ENCODE measurements around the gene PTPRU.

PTPRU gene

DNA sequence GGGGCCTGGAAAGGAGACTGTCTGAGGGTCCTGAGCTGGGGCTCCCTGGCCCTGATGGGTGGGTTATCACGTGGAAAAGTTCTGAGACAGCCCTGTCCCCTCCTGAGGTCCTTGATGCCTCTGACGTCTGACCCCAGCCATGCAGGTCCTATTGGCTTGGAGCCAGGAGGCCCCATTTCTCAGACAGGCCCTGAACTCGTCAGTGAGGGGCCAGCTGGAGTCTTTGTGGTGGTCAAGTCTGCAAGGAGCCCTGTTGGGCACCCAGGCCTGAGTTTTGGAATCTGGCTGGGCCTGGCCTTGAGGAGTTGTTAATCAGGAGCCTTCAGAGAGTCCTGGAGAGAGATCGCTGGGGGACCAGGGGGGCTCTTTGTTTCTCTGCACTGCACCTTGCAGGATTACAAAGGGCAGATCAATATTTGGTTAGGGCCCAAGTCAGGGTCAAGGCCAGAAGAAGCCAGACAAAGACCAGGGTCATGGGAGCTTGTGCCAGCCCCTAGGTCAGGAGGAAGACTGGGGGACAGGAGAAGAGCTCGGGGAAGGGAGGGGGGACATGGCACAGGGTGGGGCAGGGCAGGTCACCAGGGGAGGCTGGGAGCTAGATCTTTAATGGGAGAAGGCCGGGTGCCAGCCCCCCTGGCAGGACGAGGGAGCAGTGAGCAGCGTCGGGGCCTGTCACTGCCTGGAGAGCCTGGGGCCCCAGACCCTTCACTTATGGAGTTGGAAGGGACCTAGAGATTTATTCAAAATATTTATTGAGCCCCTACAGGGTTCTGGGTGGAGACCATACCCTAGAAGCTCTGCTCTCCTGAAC is 83.2 kb downstream of the PTPRU start:
- H3K27ac ChIP-seq (ENCODE audit: extremely low read depth, low read depth, low read length), result no peak overlapping the region
- CTCF ChIA-PET, result interaction anchor here (0.7 to 4.9 kb wide), 2 partner anchors 13 to 212 kb away, joined by 3 to 20 read pairs; no protein-coding TSS in a partner anchor
- peaks cover 0 to 75% of the 10 kb centered on the region in 2 experiments; a peak in 2 of 3 replicates for H3K36me3 ChIP-seq (ENCODE audit: control insufficient read depth in 2 of 2, insufficient read depth in 1 of 2, low read length in 2 of 2)
- no peaks in the 10 kb centered on the region for H3K9me3 ChIP-seq (ENCODE audit: control insufficient read depth, insufficient read depth, low read depth, low read length)
- no peak for TF ChIP-seq KLF16 (tag by site-specific recombination; IDR thresholded peaks at IDR 0.05)
- TF ChIP-seq ZNF639 (tag by site-specific recombination; IDR thresholded peaks at IDR 0.05), result no peak
- no peak for TF ChIP-seq MZF1 (tag by site-specific recombination; IDR thresholded peaks at IDR 0.05; ENCODE audit: borderline replicate concordance)
- TF ChIP-seq ZNF830 (tag by site-specific recombination; IDR thresholded peaks at IDR 0.05; ENCODE audit: low read depth), result no peak
- no peak for TF ChIP-seq ZNF16 (tag by site-specific recombination; IDR thresholded peaks at IDR 0.05; ENCODE audit: low read depth)
- no peak for TF ChIP-seq ZFP3 (tag by site-specific recombination; IDR thresholded peaks at IDR 0.05; ENCODE audit: low read depth)
- TF ChIP-seq ZNF580 (tag by site-specific recombination; IDR thresholded peaks at IDR 0.05), result no peak
- TF ChIP-seq IKZF3 (tag by site-specific recombination; IDR thresholded peaks at IDR 0.05), result no peak
- no peak for TF ChIP-seq ZNF211 (tag by site-specific recombination; IDR thresholded peaks at IDR 0.05; ENCODE audit: low read depth)
- TF ChIP-seq ZNF239 (tag by site-specific recombination; IDR thresholded peaks at IDR 0.05), result no peak
- TF ChIP-seq ZNF169 (tag by site-specific recombination; IDR thresholded peaks at IDR 0.05), result no peak
- TF ChIP-seq, protein P1, sequence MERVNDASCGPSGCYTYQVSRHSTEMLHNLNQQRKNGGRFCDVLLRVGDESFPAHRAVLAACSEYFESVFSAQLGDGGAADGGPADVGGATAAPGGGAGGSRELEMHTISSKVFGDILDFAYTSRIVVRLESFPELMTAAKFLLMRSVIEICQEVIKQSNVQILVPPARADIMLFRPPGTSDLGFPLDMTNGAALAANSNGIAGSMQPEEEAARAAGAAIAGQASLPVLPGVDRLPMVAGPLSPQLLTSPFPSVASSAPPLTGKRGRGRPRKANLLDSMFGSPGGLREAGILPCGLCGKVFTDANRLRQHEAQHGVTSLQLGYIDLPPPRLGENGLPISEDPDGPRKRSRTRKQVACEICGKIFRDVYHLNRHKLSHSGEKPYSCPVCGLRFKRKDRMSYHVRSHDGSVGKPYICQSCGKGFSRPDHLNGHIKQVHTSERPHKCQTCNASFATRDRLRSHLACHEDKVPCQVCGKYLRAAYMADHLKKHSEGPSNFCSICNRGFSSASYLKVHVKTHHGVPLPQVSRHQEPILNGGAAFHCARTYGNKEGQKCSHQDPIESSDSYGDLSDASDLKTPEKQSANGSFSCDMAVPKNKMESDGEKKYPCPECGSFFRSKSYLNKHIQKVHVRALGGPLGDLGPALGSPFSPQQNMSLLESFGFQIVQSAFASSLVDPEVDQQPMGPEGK (tag by site-specific recombination; IDR thresholded peaks at IDR 0.05), result no peak
- TF ChIP-seq GLI2 (tag by site-specific recombination; IDR thresholded peaks at IDR 0.05; ENCODE audit: borderline replicate concordance, low read depth), result no peak
- no peak for TF ChIP-seq ZNF274 (IDR thresholded peaks at IDR 0.05; ENCODE audit: low read length)
- TF ChIP-seq ZNF274 (tag by site-specific recombination; IDR thresholded peaks at IDR 0.05; ENCODE audit: borderline replicate concordance), result no peak
- no peaks in the 10 kb centered on the region for H3K4me1 ChIP-seq (ENCODE audit: control insufficient read depth, insufficient read depth, low read length)
- POLR2A ChIA-PET, result no interaction called here
- no peak overlapping the region for H3K4me3 ChIP-seq (ENCODE audit: low read depth, low read length)

- Histone ChIP-seq H3K27ac (ENCODE audit: extremely low read depth, low read depth, low read length) (no peak overlapping the region), H3K4me1 (ENCODE audit: control insufficient read depth, insufficient read depth, low read length) (no peaks in the 10 kb centered on the region), H3K36me3 (ENCODE audit: control insufficient read depth in 2 of 2, insufficient read depth in 1 of 2, low read length in 2 of 2) (peaks cover 0 to 71% of the 10 kb centered on the region in 2 experiments; a peak in 2 of 3 replicates), H3K9me3 (ENCODE audit: control insufficient read depth, insufficient read depth, low read depth, low read length) (no peaks in the 10 kb centered on the region), H3K4me3 (ENCODE audit: low read depth, low read length) (no peak overlapping the region)
- CTCF ChIA-PET, result interaction anchor here (4.9 kb wide), 1 partner anchor 12 kb away, joined by 20 read pairs; no protein-coding TSS in a partner anchor
- TF ChIP-seq, protein P2, sequence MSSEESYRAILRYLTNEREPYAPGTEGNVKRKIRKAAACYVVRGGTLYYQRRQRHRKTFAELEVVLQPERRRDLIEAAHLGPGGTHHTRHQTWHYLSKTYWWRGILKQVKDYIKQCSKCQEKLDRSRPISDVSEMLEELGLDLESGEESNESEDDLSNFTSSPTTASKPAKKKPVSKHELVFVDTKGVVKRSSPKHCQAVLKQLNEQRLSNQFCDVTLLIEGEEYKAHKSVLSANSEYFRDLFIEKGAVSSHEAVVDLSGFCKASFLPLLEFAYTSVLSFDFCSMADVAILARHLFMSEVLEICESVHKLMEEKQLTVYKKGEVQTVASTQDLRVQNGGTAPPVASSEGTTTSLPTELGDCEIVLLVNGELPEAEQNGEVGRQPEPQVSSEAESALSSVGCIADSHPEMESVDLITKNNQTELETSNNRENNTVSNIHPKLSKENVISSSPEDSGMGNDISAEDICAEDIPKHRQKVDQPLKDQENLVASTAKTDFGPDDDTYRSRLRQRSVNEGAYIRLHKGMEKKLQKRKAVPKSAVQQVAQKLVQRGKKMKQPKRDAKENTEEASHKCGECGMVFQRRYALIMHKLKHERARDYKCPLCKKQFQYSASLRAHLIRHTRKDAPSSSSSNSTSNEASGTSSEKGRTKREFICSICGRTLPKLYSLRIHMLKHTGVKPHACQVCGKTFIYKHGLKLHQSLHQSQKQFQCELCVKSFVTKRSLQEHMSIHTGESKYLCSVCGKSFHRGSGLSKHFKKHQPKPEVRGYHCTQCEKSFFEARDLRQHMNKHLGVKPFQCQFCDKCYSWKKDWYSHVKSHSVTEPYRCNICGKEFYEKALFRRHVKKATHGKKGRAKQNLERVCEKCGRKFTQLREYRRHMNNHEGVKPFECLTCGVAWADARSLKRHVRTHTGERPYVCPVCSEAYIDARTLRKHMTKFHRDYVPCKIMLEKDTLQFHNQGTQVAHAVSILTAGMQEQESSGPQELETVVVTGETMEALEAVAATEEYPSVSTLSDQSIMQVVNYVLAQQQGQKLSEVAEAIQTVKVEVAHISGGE (tag by site-specific recombination; conservative IDR thresholded peaks at IDR 0.05; ENCODE audit: low read depth), result no peak
- POLR2A ChIA-PET, result no interaction called here
Observed at GRCh38 chr1:29320156-29320940, 84.0 kb downstream of the PTPRU start.
